Tibial artery (tissue), 4 donors: ENCODE measurements around the gene LRCH1.

Source experiments
- DNase-seq, 2 donors: peaks; one replicate each; pipeline ENCODE4 v3.0.0-alpha.2; 2019
- H3K27ac ChIP-seq, 2 donors: fragments of 200-600 bp; sonication (generic) in 1 of 2; 1 replicate in 1 of 2; 2 replicates in 1 of 2; pipeline ENCODE4 v1.5.1; 2018 to 2019; ENCODE audit warnings: mild to moderate bottlenecking in 1 of 2
- H3K27me3 ChIP-seq, 2 donors: fragments of 200-600 bp; sonication (generic) in 1 of 2; one replicate each; pipeline versions ENCODE4 v1.5.1 to v1.6.0; 2016 to 2019
- H3K36me3 ChIP-seq, 3 donors: fragments of 200-600 bp; sonication (generic) in 2 of 3; one replicate each; pipeline ENCODE4 v1.5.1; 2016 to 2019; ENCODE audit warnings: mild to moderate bottlenecking in 2 of 3
- H3K4me1 ChIP-seq, 4 donors: fragments of 200-600 bp; sonication (generic) in 2 of 4; 1 replicate in 3 of 4; 2 replicates in 1 of 4; pipeline ENCODE4 v1.5.1; 2016 to 2019
- H3K4me3 ChIP-seq, 2 donors: fragments of 200-600 bp; sonication (generic) in 1 of 2; 1 replicate in 1 of 2; 2 replicates in 1 of 2; pipeline ENCODE4 v1.5.1; 2018 to 2019; ENCODE audit warnings: mild to moderate bottlenecking in 2 of 2
- H3K9me3 ChIP-seq, 3 donors: fragments of 200-600 bp; sonication (generic) in 1 of 3; one replicate each; pipeline ENCODE4 v1.5.1; 2016 to 2019
- intact Hi-C: fragments of 100-400 bp; cut with DNase I; formaldehyde crosslinking; loops from one replicate; pipeline ENCODE4 v1.15.0; 2023; ENCODE audit warnings: low total_unique reads
- TF ChIP-seq, protein P1 (sequence below), 2 experiments: fragments of 200-600 bp in 1 of 2; fragments of 450-650 bp in 1 of 2; IDR thresholded peaks; one replicate each; pipeline ENCODE4 v1.5.1; 2017 to 2019; ENCODE audit warnings: antibody characterized with exemption in 2 of 2, mild to moderate bottlenecking in 1 of 2, moderate library complexity in 1 of 2

Gene LRCH1, protein sequence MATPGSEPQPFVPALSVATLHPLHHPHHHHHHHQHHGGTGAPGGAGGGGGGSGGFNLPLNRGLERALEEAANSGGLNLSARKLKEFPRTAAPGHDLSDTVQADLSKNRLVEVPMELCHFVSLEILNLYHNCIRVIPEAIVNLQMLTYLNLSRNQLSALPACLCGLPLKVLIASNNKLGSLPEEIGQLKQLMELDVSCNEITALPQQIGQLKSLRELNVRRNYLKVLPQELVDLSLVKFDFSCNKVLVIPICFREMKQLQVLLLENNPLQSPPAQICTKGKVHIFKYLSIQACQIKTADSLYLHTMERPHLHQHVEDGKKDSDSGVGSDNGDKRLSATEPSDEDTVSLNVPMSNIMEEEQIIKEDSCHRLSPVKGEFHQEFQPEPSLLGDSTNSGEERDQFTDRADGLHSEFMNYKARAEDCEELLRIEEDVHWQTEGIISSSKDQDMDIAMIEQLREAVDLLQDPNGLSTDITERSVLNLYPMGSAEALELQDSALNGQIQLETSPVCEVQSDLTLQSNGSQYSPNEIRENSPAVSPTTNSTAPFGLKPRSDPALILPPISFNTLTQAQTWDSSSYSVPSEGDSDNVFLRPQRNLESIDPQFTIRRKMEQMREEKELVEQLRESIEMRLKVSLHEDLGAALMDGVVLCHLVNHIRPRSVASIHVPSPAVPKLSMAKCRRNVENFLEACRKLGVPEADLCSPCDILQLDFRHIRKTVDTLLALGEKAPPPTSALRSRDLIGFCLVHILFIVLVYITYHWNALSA

GRCh38 chr13:46552889-46553520 is at the start of gene LRCH1:
Gene LRCH1, plus strand, starts transcription at chr13:46553170. Its CDS starts 227 bp downstream, at chr13:46553397.
- Histone ChIP-seq H3K4me3 (peak within 1 kb of the TSS; percentile 94 to 98), H3K9me3 (no peaks in the 10 kb centered on the region), H3K36me3 (no peaks in the 10 kb centered on the region), H3K4me1 (peaks cover 0 to 32% (median 18%) of the 10 kb centered on the region in 4 donors), H3K27me3 (no peaks in the 10 kb centered on the region), H3K27ac (peak within 1 kb of the TSS; percentile 96 to 98)
- TF ChIP-seq, protein P1, sequence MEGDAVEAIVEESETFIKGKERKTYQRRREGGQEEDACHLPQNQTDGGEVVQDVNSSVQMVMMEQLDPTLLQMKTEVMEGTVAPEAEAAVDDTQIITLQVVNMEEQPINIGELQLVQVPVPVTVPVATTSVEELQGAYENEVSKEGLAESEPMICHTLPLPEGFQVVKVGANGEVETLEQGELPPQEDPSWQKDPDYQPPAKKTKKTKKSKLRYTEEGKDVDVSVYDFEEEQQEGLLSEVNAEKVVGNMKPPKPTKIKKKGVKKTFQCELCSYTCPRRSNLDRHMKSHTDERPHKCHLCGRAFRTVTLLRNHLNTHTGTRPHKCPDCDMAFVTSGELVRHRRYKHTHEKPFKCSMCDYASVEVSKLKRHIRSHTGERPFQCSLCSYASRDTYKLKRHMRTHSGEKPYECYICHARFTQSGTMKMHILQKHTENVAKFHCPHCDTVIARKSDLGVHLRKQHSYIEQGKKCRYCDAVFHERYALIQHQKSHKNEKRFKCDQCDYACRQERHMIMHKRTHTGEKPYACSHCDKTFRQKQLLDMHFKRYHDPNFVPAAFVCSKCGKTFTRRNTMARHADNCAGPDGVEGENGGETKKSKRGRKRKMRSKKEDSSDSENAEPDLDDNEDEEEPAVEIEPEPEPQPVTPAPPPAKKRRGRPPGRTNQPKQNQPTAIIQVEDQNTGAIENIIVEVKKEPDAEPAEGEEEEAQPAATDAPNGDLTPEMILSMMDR (IDR thresholded peaks at IDR 0.05): no peak
- DNase-seq: peak; percentile 89 to 94
- intact Hi-C loops: loop anchor here (2.0 to 10.0 kb wide), 2 partner anchors 132 to 168 kb away; no protein-coding TSS in a partner anchor

DNA sequence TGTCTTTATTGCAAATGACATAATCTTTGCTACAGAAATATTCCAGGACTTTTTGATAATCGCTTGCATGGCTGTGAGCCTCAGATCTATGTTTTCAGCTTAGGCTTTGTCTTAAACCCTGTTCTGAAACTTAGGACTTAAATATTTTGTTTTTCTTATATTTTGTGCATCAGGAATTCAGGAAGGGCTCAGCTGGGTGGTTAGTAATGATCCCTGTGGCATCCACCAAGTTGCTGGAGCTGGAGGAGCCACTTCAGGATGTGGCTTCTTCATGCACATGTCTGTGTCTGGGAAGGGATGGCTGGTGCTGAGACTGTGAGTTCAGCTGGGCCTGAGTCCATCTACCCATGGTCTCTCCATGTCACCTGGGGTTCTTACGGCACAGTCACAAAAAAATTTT is 48.9 kb upstream of the LRCH1 start:
- H3K4me3 ChIP-seq: no peak overlapping the region
- H3K27ac ChIP-seq: no peak overlapping the region
- no peaks in the 10 kb centered on the region for H3K36me3 ChIP-seq

GRCh38 chr13:46507981-46508380 is 45.0 kb upstream of the LRCH1 start:
- Histone ChIP-seq H3K27me3 (no peaks in the 10 kb centered on the region), H3K4me1 (no peaks in the 10 kb centered on the region), H3K27ac (no peak overlapping the region), H3K36me3 (no peaks in the 10 kb centered on the region), H3K4me3 (no peak overlapping the region), H3K9me3 (no peaks in the 10 kb centered on the region)
- TF ChIP-seq, protein P1 (IDR thresholded peaks at IDR 0.05): no peak
- no peak for DNase-seq
- intact Hi-C loops: no loop called here

More for the DNA sequence above, 48.9 kb upstream of the LRCH1 start:
- intact Hi-C loops: no loop called here
- Histone ChIP-seq H3K4me1 (no peaks in the 10 kb centered on the region), H3K9me3 (no peaks in the 10 kb centered on the region), H3K27me3 (no peaks in the 10 kb centered on the region)
- TF ChIP-seq, protein P1 (IDR thresholded peaks at IDR 0.05): no peak
- DNase-seq: no peak

- intact Hi-C loops: no loop called here
- Histone ChIP-seq H3K36me3 (no peaks in the 10 kb centered on the region), H3K27me3 (no peaks in the 10 kb centered on the region), H3K27ac (no peak overlapping the region), H3K4me3 (no peak overlapping the region), H3K9me3 (no peaks in the 10 kb centered on the region), H3K4me1 (no peaks in the 10 kb centered on the region)
- DNase-seq: no peak
- TF ChIP-seq, protein P1 (IDR thresholded peaks at IDR 0.05): no peak
Observed at GRCh38 chr13:46509981-46510380, 43.0 kb upstream of the LRCH1 start.

DNA sequence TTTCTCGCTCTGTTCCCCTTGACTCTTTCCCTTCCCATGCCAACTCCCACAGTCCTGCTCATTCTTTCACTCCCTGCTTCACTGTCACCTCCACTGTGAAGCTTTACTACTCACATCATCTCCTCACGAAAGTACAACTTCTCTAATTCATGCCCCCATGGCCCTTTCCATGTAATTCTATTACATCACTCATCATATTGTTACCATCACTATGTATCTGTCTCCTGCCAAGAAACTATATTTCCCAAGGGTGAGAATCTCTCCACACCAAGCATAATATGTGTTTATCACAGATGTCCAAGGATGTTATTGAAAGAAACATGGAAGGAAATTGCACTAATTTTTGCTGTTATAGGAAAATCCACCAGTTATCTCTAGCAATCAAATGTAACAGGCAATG is 37.2 kb upstream of the LRCH1 start:
- no peaks in the 10 kb centered on the region for H3K36me3 ChIP-seq
- intact Hi-C loops: no loop called here
- TF ChIP-seq, protein P1 (IDR thresholded peaks at IDR 0.05): no peak
- no peaks in the 10 kb centered on the region for H3K9me3 ChIP-seq
- no peak overlapping the region for H3K4me3 ChIP-seq
- DNase-seq: no peak
- no peak overlapping the region for H3K27ac ChIP-seq
- no peaks in the 10 kb centered on the region for H3K27me3 ChIP-seq
- H3K4me1 ChIP-seq: no peaks in the 10 kb centered on the region
